NCI-H2227 (cell line): ENCODE results near the gene KCNJ6.
"Not testable (repeated sequence)": the region's sequence is repeated elsewhere in the genome, so short reads cannot be mapped to it uniquely, and the experiment has no call there.

Source experiments
- DNase-seq: peaks from one replicate; lab custom pipeline; 2025; ENCODE audit not compliant: unreplicated experiment; lab: John Stamatoyannopoulos, UW

KCNJ6 gene

GRCh38 chr21:37916310-37917051 lies at the start of gene KCNJ6:
KCNJ6 (minus strand) TSS chr21:37916457; CDS start chr21:37840682, 75,775 bp downstream.
- peak; percentile 71 for DNase-seq

GRCh38 chr21:37965088-37965805 lies 49.0 kb upstream of the KCNJ6 start:
- no peak for DNase-seq

- DNase-seq = no peak
Measured at GRCh38 chr21:37958537-37958936, 42.3 kb upstream of the KCNJ6 start.

- DNase-seq = no peak
Measured at GRCh38 chr21:37956772-37957171, 40.5 kb upstream of the KCNJ6 start.

GRCh38 chr21:37945036-37945435 lies 28.8 kb upstream of the KCNJ6 start:
- DNase-seq = no peak

- DNase-seq = no peak
Measured at GRCh38 chr21:37944496-37944895, 28.2 kb upstream of the KCNJ6 start.

- no peak for DNase-seq
Measured at GRCh38 chr21:37940691-37941090, 24.4 kb upstream of the KCNJ6 start.

- no peak for DNase-seq
Measured at GRCh38 chr21:37939838-37940237, 23.6 kb upstream of the KCNJ6 start.

GRCh38 chr21:37939251-37939650 lies 23.0 kb upstream of the KCNJ6 start:
- no peak for DNase-seq

GRCh38 chr21:37937668-37938067 lies 21.4 kb upstream of the KCNJ6 start:
- no peak for DNase-seq

GRCh38 chr21:37936010-37936785 lies 19.9 kb upstream of the KCNJ6 start:
- no peak for DNase-seq

GRCh38 chr21:37932936-37933335 lies 16.7 kb upstream of the KCNJ6 start:
- no peak for DNase-seq

- no peak for DNase-seq
Measured at GRCh38 chr21:37927711-37928110, 11.5 kb upstream of the KCNJ6 start.

- DNase-seq = no peak
Measured at GRCh38 chr21:37921091-37921490, 4.8 kb upstream of the KCNJ6 start.

- not testable (repeated sequence) for DNase-seq
Measured at GRCh38 chr21:37920302-37920701, 4.0 kb upstream of the KCNJ6 start.

GRCh38 chr21:37917612-37918011 lies 1.4 kb upstream of the KCNJ6 start:
- no peak for DNase-seq

GRCh38 chr21:37915941-37916309 lies 332 bp downstream of the KCNJ6 start:
- DNase-seq = no peak

- no peak for DNase-seq
Measured at GRCh38 chr21:37915497-37915911, 753 bp downstream of the KCNJ6 start.

GRCh38 chr21:37912616-37913015 lies 3.6 kb downstream of the KCNJ6 start:
- DNase-seq = no peak

- no peak for DNase-seq
Measured at GRCh38 chr21:37909936-37910335, 6.3 kb downstream of the KCNJ6 start.

- no peak for DNase-seq
Measured at GRCh38 chr21:37908691-37909090, 7.6 kb downstream of the KCNJ6 start.

GRCh38 chr21:37907076-37907475 lies 9.2 kb downstream of the KCNJ6 start:
- DNase-seq = no peak
